A549 (cell line): ENCODE results near the gene KCNQ1. TPM values are rescaled to one million over a fixed set of nuclear protein-coding genes. Genes with fewer than 3 reads are reported as not detected.

Experiments used
- ATAC-seq, 2 experiments: fragments of 200-7000 bp in 1 of 2; fragments of >200 bp in 1 of 2; cut with Nextera tagmentation in 1 of 2; cut with Tn5 transposase in 1 of 2; 3 replicates each; pipeline versions ENCODE4 v1.8.0 to v1.9.1; 2018 to 2020; ENCODE audit warnings: mild to moderate bottlenecking in 1 of 2, moderate library complexity in 1 of 2
- CTCF ChIA-PET: fragments of 300-600 bp; sonication (Branson Sonifier 250); formaldehyde crosslinking; extraction: SDS; loops from one replicate; lab custom pipeline; 2021; ENCODE audit warnings: antibody characterized with exemption, inconsistent platforms; lab: Yijun Ruan, JAX
- POLR2A ChIA-PET: fragments of 350-600 bp; formaldehyde crosslinking; extraction: SDS; loops from one replicate; lab custom pipeline; 2021; ENCODE audit warnings: antibody characterized with exemption, inconsistent platforms; lab: Yijun Ruan, JAX
- DNase-seq, 2 experiments: peaks; one replicate each; pipeline versions ENCODE4 v3.0.0 to v3.0.0-alpha.2; 2011 to 2016; ENCODE audit warnings: low read depth in 1 of 2, low spot score in 1 of 2
- FAIRE-seq: peaks from 2 replicates; lab custom pipeline; 2011; peaks lifted over from hg19 to GRCh38; lab: Jason Lieb, UNC
- H3K27ac ChIP-seq, 2 experiments: fragments of >200 bp; sonication (Bioruptor Twin); formaldehyde crosslinking; 3 replicates each; pipeline ENCODE4 v1.5.1; 2016 to 2017
- H3K4me1 ChIP-seq: fragments of >200 bp; sonication (Bioruptor Twin); formaldehyde crosslinking; 3 replicates; pipeline ENCODE4 v1.6.1; 2016
- H3K4me2 ChIP-seq: fragments of >200 bp; sonication (Bioruptor Twin); formaldehyde crosslinking; 3 replicates; pipeline ENCODE4 v1.6.1; 2016
- H3K4me3 ChIP-seq: fragments of >200 bp; sonication (Bioruptor Twin); formaldehyde crosslinking; 3 replicates; pipeline ENCODE4 v1.5.1; 2016
- H3K9me3 ChIP-seq: fragments of >200 bp; sonication (Bioruptor Twin); formaldehyde crosslinking; 3 replicates; pipeline ENCODE4 v1.6.1; 2016
- CHD4 ChIP-seq: fragments of 200-600 bp; sonication (generic); IDR thresholded peaks from 2 replicates; pipeline ENCODE4 v1.6.1; 2016; ENCODE audit warnings: antibody characterized with exemption, mild to moderate bottlenecking, borderline replicate concordance
- EHMT2 ChIP-seq: fragments of 200-600 bp; sonication (generic); IDR thresholded peaks from 2 replicates; pipeline ENCODE4 v1.6.1; 2016; ENCODE audit warnings: antibody characterized with exemption, low read depth, mild to moderate bottlenecking, moderate library complexity
- EP300 ChIP-seq, 2 experiments: fragments of >200 bp; sonication (Bioruptor Twin); formaldehyde crosslinking; IDR thresholded peaks; 2 replicates in 1 of 2; 3 replicates in 1 of 2; pipeline ENCODE4 v1.6.1; 2016 to 2017
- GATA3 ChIP-seq: IDR thresholded peaks from 2 replicates; pipeline ENCODE4 v1.6.1; 2012; ENCODE audit warnings: borderline replicate concordance
- HOXA7 ChIP-seq: fragments of 250-450 bp; sonication (Bioruptor Pico); IDR thresholded peaks from 2 replicates; pipeline ENCODE4 v1.5.0; 2020; ENCODE audit warnings: mild to moderate bottlenecking, moderate library complexity
- HOXB13 ChIP-seq: fragments of 250-450 bp; sonication (Bioruptor Pico); IDR thresholded peaks from 2 replicates; pipeline ENCODE4 v1.5.0; 2020; ENCODE audit warnings: low read depth, mild to moderate bottlenecking, moderate library complexity
- HOXB5 ChIP-seq: fragments of 250-450 bp; sonication (Bioruptor Pico); IDR thresholded peaks from 2 replicates; pipeline ENCODE4 v1.5.0; 2020; ENCODE audit warnings: mild to moderate bottlenecking, moderate library complexity
- JUN ChIP-seq, 2 experiments: fragments of >200 bp; sonication (Bioruptor Twin); formaldehyde crosslinking; IDR thresholded peaks; 2 replicates in 1 of 2; 3 replicates in 1 of 2; pipeline ENCODE4 v1.6.1; 2016 to 2017
- KDM1A ChIP-seq: fragments of 200-600 bp; sonication (generic); IDR thresholded peaks from 2 replicates; pipeline ENCODE4 v1.6.1; 2016; ENCODE audit warnings: low read depth, mild to moderate bottlenecking
- KDM5A ChIP-seq: fragments of 200-600 bp; sonication (generic); IDR thresholded peaks from 2 replicates; pipeline ENCODE4 v1.6.1; 2016; ENCODE audit warnings: antibody characterized with exemption, mild to moderate bottlenecking
- NPAS2 ChIP-seq: fragments of 250-450 bp; sonication (Bioruptor Pico); IDR thresholded peaks from 2 replicates; pipeline ENCODE4 v1.8.0; 2022; ENCODE audit warnings: mild to moderate bottlenecking, moderate library complexity, borderline replicate concordance
- PHF8 ChIP-seq: fragments of 200-600 bp; sonication (generic); IDR thresholded peaks from 2 replicates; pipeline ENCODE4 v1.6.1; 2016; ENCODE audit warnings: low read depth, mild to moderate bottlenecking, antibody characterized with exemption, moderate library complexity, borderline replicate concordance
- TP53 ChIP-seq: fragments of 250-450 bp; sonication (Bioruptor Pico); IDR thresholded peaks from 2 replicates; pipeline ENCODE4 v1.5.0; 2021; ENCODE audit warnings: mild to moderate bottlenecking, moderate library complexity
- ZC3H11A ChIP-seq: fragments of 450-650 bp; IDR thresholded peaks from 2 replicates; pipeline ENCODE4 v1.6.1; 2014; ENCODE audit warnings: antibody characterized with exemption, mild to moderate bottlenecking
- ZFP36 ChIP-seq: fragments of 450-650 bp; IDR thresholded peaks from 2 replicates; pipeline ENCODE4 v1.6.1; 2014; ENCODE audit warnings: borderline replicate concordance; ENCODE audit not compliant: partially characterized antibody
- WGBS: methylation state at CpG from one replicate; pipeline ENCODE4 v1.1.6; 2017; ENCODE audit errors: missing lambda C conversion rate; 5-methylcytosine and 5-hydroxymethylcytosine counted together
- polyA plus RNA-seq, 4 experiments: library from polyadenylated mRNA; depleted of rRNA in 3 of 4; stranded (reverse); fragments of >200 nt; fragmentation: RNase III in 1 of 4; extraction: RNeasy Plus Mini Kit Qiagen cat#74134 plus additional on column Dnase treatment in 1 of 4; gene quantifications; 2 replicates in 3 of 4; 3 replicates in 1 of 4; pipeline ENCODE4 v1.2.3, GENCODE V29; 2011 to 2017
- TF ChIP-seq, protein P1 (sequence below): fragments of 250-450 bp; sonication (Bioruptor Pico); IDR thresholded peaks from 2 replicates; pipeline ENCODE4 v1.5.0; 2021; ENCODE audit warnings: mild to moderate bottlenecking, moderate library complexity, borderline replicate concordance
- TF ChIP-seq, protein P2 (sequence below): fragments of >200 bp; sonication (Bioruptor Twin); formaldehyde crosslinking; IDR thresholded peaks from 3 replicates; pipeline ENCODE4 v1.5.1; 2016
- TF ChIP-seq, protein P3 (sequence below): fragments of >200 bp; sonication (Bioruptor Twin); formaldehyde crosslinking; IDR thresholded peaks from 2 replicates; pipeline ENCODE4 v1.6.1; 2016

KCNQ1 gene
- polyA plus RNA-seq, 2 of the 4 experiments (the other 2 are of a cell fraction) = 0.14 to 0.17 TPM

DNA sequence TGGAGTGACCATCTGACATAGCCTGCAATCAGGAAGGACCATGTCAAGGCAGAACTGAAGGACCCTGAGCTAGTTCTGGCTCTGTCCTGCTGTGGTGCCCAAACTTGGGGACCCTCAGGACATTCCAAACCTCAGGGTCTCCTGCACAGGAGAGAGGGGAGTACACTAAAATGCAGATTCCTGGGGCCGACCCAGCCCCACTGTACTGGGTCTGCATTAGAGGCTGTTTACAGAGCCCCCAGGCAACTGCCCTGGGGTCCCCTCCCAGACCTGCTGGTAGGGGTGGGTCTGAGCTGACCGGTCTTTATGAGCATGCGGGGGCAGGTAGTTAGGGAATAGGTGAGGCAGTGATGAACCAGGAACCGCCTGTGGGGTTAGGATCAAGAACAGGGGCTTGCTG, 7.3 kb upstream of the KCNQ1 start:
- DNase-seq = no peak
- H3K27ac ChIP-seq = no peak overlapping the region
- CTCF ChIA-PET = interaction anchor here (2.8 to 6.6 kb wide), 2 partner anchors 17 to 94 kb away, joined by 13 to 49 read pairs; no protein-coding TSS in a partner anchor
- H3K4me1 ChIP-seq = no peaks in the 10 kb centered on the region
- H3K4me2 ChIP-seq = no peak overlapping the region
- 40% methylated on average over 4 of the region's 4 CpGs for WGBS
- TF ChIP-seq GATA3 = no peak
- no peak for TF ChIP-seq ZC3H11A
- no peak for TF ChIP-seq EP300 (IDR thresholded peaks at IDR 0.05)
- TF ChIP-seq, all 56 proteins: peak for 0
- H3K4me3 ChIP-seq = no peak overlapping the region
- no peak for FAIRE-seq
- peaks cover 1% of the 10 kb centered on the region; the same call in 2 of the 3 replicates for H3K9me3 ChIP-seq
- ATAC-seq = no peak
- POLR2A ChIA-PET = no interaction called here

DNA sequence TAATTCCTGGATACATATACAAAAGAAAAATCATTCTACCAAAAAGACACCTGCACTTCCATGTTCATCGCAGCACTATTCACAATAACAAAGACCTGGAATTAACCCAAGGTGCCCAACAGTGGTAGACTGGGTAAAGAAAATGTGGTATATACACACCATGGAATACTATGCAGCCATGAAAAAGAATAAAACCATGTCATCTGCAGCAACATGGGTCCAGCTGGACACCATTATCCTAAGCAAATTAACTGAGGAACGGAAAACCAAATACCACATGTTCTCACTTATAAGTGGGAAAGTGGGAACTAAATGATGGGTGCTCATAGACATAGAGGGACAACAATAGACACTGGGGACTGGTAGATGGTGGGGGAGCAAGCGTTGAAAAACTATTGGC, 5.0 kb upstream of the KCNQ1 start:
- POLR2A ChIA-PET = no interaction called here
- ATAC-seq = no peak
- peaks cover 17% of the 10 kb centered on the region for H3K9me3 ChIP-seq
- DNase-seq = no peak
- peaks cover 6% of the 10 kb centered on the region for H3K4me1 ChIP-seq
- WGBS = 57% methylated on average over 3 of the region's 3 CpGs
- no peak overlapping the region for H3K27ac ChIP-seq
- no peak for FAIRE-seq
- no peak for TF ChIP-seq HOXB13 (CRISPR knock-in tag)
- TF ChIP-seq KDM1A = no peak
- TF ChIP-seq TP53 (CRISPR knock-in tag) = no peak
- no peak for TF ChIP-seq EHMT2
- TF ChIP-seq KDM5A = no peak
- no peak for TF ChIP-seq HOXA7 (CRISPR knock-in tag)
- CTCF ChIA-PET = interaction anchor here (0.7 to 6.6 kb wide), 3 partner anchors 12 to 92 kb away, joined by 4 to 49 read pairs (median 6); no protein-coding TSS in a partner anchor
- H3K4me2 ChIP-seq = no peak overlapping the region
- H3K4me3 ChIP-seq = no peak overlapping the region

DNA sequence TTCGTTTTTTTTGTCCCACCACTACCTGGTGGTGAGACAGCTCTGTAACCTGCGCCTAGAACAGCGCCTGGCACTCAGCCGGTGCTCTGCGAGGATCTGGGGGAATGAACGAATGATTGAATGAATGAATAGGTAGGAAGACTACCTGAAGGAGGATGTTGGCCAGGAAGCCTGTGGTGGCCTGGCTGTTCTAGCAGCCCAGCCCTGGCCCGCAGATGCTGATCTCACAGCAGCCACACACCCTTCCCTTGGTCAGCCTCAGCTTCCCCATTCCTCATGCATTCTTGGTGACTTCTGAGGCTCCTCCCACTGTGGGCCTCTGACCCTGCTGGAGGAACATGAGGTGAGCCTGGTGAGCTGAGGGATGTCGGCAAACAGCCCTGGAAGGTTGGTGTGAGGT, 4.2 kb upstream of the KCNQ1 start:
- TF ChIP-seq NPAS2 (CRISPR knock-in tag) = no peak
- no peak for TF ChIP-seq CHD4
- TF ChIP-seq ZFP36 = no peak
- TF ChIP-seq KDM5A = no peak
- no peak for TF ChIP-seq PHF8
- TF ChIP-seq, protein P1, sequence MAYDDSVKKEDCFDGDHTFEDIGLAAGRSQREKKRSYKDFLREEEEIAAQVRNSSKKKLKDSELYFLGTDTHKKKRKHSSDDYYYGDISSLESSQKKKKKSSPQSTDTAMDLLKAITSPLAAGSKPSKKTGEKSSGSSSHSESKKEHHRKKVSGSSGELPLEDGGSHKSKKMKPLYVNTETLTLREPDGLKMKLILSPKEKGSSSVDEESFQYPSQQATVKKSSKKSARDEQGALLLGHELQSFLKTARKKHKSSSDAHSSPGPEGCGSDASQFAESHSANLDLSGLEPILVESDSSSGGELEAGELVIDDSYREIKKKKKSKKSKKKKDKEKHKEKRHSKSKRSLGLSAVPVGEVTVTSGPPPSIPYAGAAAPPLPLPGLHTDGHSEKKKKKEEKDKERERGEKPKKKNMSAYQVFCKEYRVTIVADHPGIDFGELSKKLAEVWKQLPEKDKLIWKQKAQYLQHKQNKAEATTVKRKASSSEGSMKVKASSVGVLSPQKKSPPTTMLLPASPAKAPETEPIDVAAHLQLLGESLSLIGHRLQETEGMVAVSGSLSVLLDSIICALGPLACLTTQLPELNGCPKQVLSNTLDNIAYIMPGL (CRISPR knock-in tag) = no peak
- TF ChIP-seq, protein P2, sequence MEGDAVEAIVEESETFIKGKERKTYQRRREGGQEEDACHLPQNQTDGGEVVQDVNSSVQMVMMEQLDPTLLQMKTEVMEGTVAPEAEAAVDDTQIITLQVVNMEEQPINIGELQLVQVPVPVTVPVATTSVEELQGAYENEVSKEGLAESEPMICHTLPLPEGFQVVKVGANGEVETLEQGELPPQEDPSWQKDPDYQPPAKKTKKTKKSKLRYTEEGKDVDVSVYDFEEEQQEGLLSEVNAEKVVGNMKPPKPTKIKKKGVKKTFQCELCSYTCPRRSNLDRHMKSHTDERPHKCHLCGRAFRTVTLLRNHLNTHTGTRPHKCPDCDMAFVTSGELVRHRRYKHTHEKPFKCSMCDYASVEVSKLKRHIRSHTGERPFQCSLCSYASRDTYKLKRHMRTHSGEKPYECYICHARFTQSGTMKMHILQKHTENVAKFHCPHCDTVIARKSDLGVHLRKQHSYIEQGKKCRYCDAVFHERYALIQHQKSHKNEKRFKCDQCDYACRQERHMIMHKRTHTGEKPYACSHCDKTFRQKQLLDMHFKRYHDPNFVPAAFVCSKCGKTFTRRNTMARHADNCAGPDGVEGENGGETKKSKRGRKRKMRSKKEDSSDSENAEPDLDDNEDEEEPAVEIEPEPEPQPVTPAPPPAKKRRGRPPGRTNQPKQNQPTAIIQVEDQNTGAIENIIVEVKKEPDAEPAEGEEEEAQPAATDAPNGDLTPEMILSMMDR = no peak
- no peak for TF ChIP-seq HOXB5 (CRISPR knock-in tag)
- no peak for TF ChIP-seq JUN (IDR thresholded peaks at IDR 0.05)
- TF ChIP-seq, protein P3, sequence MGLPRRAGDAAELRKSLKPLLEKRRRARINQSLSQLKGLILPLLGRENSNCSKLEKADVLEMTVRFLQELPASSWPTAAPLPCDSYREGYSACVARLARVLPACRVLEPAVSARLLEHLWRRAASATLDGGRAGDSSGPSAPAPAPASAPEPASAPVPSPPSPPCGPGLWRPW = no peak
- ATAC-seq = no peak
- Histone ChIP-seq H3K4me1 (peaks cover 6% of the 10 kb centered on the region), H3K27ac (no peak overlapping the region), H3K9me3 (peaks cover 17% of the 10 kb centered on the region), H3K4me3 (no peak overlapping the region), H3K4me2 (no peak overlapping the region)
- ChIA-PET CTCF (interaction anchor here (1.1 to 6.6 kb wide), 4 partner anchors 20 to 136 kb away, joined by 3 to 49 read pairs (median 7); no protein-coding TSS in a partner anchor), POLR2A (no interaction called here)
- 51% methylated on average over 8 of the region's 8 CpGs for WGBS
- FAIRE-seq = no peak
- DNase-seq = no peak
